WI38 (cell line): ENCODE results near the gene CHSY1.
A peak's percentile ranks its signal among the peaks of the same experiment; 100 is the strongest.

Experiments used
- H3K4me3 ChIP-seq: 2 replicates; pipeline ENCODE4 v1.5.1; 2011; ENCODE audit warnings: low read depth, mild to moderate bottlenecking, control low read depth, low read length
- CTCF ChIP-seq: IDR thresholded peaks from 2 replicates; pipeline ENCODE4 v1.5.1; 2012; ENCODE audit warnings: low read depth, mild to moderate bottlenecking, control low read depth, low read length

Gene CHSY1

GRCh38 chr15:101255051-101255395 is 3.2 kb upstream of the CHSY1 start:
- H3K4me3 ChIP-seq, result no peak overlapping the region
- no peak for TF ChIP-seq CTCF

- H3K4me3 ChIP-seq, result no peak overlapping the region
- TF ChIP-seq CTCF, result no peak
Measured at GRCh38 chr15:101254157-101255050, 2.6 kb upstream of the CHSY1 start.

GRCh38 chr15:101252836-101253235 is 988 bp upstream of the CHSY1 start:
- peak overlapping the region; percentile 69 for H3K4me3 ChIP-seq
- TF ChIP-seq CTCF, result no peak

- H3K4me3 ChIP-seq, result peak overlapping the region; percentile 90
- no peak for TF ChIP-seq CTCF
Measured at GRCh38 chr15:101250873-101251829, 697 bp downstream of the CHSY1 start.

- no peak for TF ChIP-seq CTCF
- H3K4me3 ChIP-seq, result peak overlapping the region; percentile 90
Measured at GRCh38 chr15:101250341-101250831, 1.5 kb downstream of the CHSY1 start.

- no peak overlapping the region for H3K4me3 ChIP-seq
- TF ChIP-seq CTCF, result no peak
Measured at GRCh38 chr15:101248274-101248673, 3.6 kb downstream of the CHSY1 start.
